COLO829 (cell line): ENCODE data around the gene PTGIR.
"Not testable (repeated sequence)": the region's sequence is repeated elsewhere in the genome, so short reads cannot be mapped to it uniquely, and the experiment has no call there.

Source experiments
- DNase-seq: peaks from one replicate; pipeline ENCODE4 v3.0.0; 2012; ENCODE audit warnings: low spot score

Gene PTGIR

GRCh38 chr19:46637224-46637623, 12.3 kb upstream of the PTGIR start:
- no peak for DNase-seq

- no peak for DNase-seq
Observed at GRCh38 chr19:46635920-46636761, 11.3 kb upstream of the PTGIR start, which contains the start of gene GNG8. Gene GNG8, minus strand, starts transcription at chr19:46636202. Its CDS starts 1,520 bp downstream, at chr19:46634682.

GRCh38 chr19:46634656-46635218, 9.8 kb upstream of the PTGIR start:
- DNase-seq, result no peak

- peak; percentile 92 for DNase-seq
Observed at GRCh38 chr19:46634045-46634655, 9.3 kb upstream of the PTGIR start.

GRCh38 chr19:46633130-46633529, 8.2 kb upstream of the PTGIR start:
- no peak for DNase-seq

- DNase-seq, result no peak
Observed at GRCh38 chr19:46631481-46631880, 6.6 kb upstream of the PTGIR start.

GRCh38 chr19:46630586-46631205, 5.8 kb upstream of the PTGIR start:
- DNase-seq, result no peak

GRCh38 chr19:46629546-46630025, 4.7 kb upstream of the PTGIR start:
- DNase-seq, result no peak

GRCh38 chr19:46628970-46629369, 4.1 kb upstream of the PTGIR start:
- not testable (repeated sequence) for DNase-seq

GRCh38 chr19:46626446-46626845, 1.6 kb upstream of the PTGIR start:
- no peak for DNase-seq

- no peak for DNase-seq
Observed at GRCh38 chr19:46625731-46626130, 842 bp upstream of the PTGIR start.

- DNase-seq, result no peak
Observed at GRCh38 chr19:46623915-46624502, 880 bp downstream of the PTGIR start.

GRCh38 chr19:46622118-46622446, 2.8 kb downstream of the PTGIR start:
- no peak for DNase-seq

GRCh38 chr19:46621191-46622117, 3.4 kb downstream of the PTGIR start:
- no peak for DNase-seq

- DNase-seq, result no peak
Observed at GRCh38 chr19:46620716-46621115, 4.2 kb downstream of the PTGIR start.

- no peak for DNase-seq
Observed at GRCh38 chr19:46620267-46620666, 4.6 kb downstream of the PTGIR start.

GRCh38 chr19:46618670-46619231, 6.1 kb downstream of the PTGIR start:
- DNase-seq, result no peak

GRCh38 chr19:46617601-46618000, 7.3 kb downstream of the PTGIR start:
- no peak for DNase-seq

- no peak for DNase-seq
Observed at GRCh38 chr19:46616631-46617322, 8.1 kb downstream of the PTGIR start.

GRCh38 chr19:46615966-46616365, 8.9 kb downstream of the PTGIR start:
- DNase-seq, result no peak
